HEK293T (cell line): ENCODE data around the gene MINAR1.

Source experiments
- BHLHE40 ChIP-seq: fragments of 450-650 bp; IDR thresholded peaks from 2 replicates; pipeline ENCODE4 v1.6.1; 2016; ENCODE audit warnings: mild to moderate bottlenecking, moderate library complexity, borderline replicate concordance
- ELF4 ChIP-seq: fragments of 450-650 bp; IDR thresholded peaks from 2 replicates; pipeline ENCODE4 v1.6.1; 2017; ENCODE audit warnings: antibody characterized with exemption
- FOXA1 ChIP-seq: fragments of 450-650 bp; IDR thresholded peaks from 2 replicates; pipeline ENCODE4 v1.6.1; 2016; ENCODE audit warnings: mild to moderate bottlenecking
- FOXK2 ChIP-seq: fragments of 450-650 bp; IDR thresholded peaks from 2 replicates; pipeline ENCODE4 v1.6.1; 2016; ENCODE audit warnings: mild to moderate bottlenecking
- HDGF ChIP-seq: fragments of 450-650 bp; IDR thresholded peaks from 2 replicates; pipeline ENCODE4 v1.6.1; 2017; ENCODE audit warnings: antibody characterized with exemption, borderline replicate concordance
- NFRKB ChIP-seq: fragments of 450-650 bp; IDR thresholded peaks from 2 replicates; pipeline ENCODE4 v1.6.1; 2016; ENCODE audit warnings: mild to moderate bottlenecking, moderate library complexity

GRCh38 chr15:79455361-79455760 lies 23.2 kb downstream of the MINAR1 start:
- TF ChIP-seq FOXK2: no peak
- TF ChIP-seq FOXA1: no peak
- TF ChIP-seq NFRKB: no peak
- no peak for TF ChIP-seq ELF4
- TF ChIP-seq HDGF: no peak
- no peak for TF ChIP-seq BHLHE40
